Transverse colon (tissue), 4 donors: ENCODE data around the gene PTPRD.

Source experiments
- EP300 ChIP-seq: sonication (generic); formaldehyde crosslinking; IDR thresholded peaks from one replicate; pipeline ENCODE4 v1.6.1; 2017; ENCODE audit warnings: antibody characterized with exemption, low read depth
- POLR2A ChIP-seq: fragments of 450-650 bp; IDR thresholded peaks from one replicate; pipeline ENCODE4 v1.6.1; 2016; ENCODE audit warnings: antibody characterized with exemption, mild to moderate bottlenecking, moderate library complexity
- POLR2AphosphoS5 ChIP-seq, 3 donors: sonication (generic); formaldehyde crosslinking; IDR thresholded peaks; one replicate each; pipeline ENCODE4 v1.6.1; 2016; ENCODE audit warnings: antibody characterized with exemption in 3 of 3
- TF ChIP-seq, protein P1 (sequence below), 5 experiments: fragments of 200-600 bp in 3 of 5; fragments of 450-650 bp in 2 of 5; sonication (generic) in 3 of 5; IDR thresholded peaks; 1 replicate in 2 of 5; 2 replicates in 3 of 5; pipeline ENCODE4 v1.5.1; 2016 to 2017; ENCODE audit warnings: antibody characterized with exemption in 5 of 5, inconsistent platforms in 3 of 5, mild to moderate bottlenecking in 2 of 5, moderate library complexity in 1 of 5

DNA sequence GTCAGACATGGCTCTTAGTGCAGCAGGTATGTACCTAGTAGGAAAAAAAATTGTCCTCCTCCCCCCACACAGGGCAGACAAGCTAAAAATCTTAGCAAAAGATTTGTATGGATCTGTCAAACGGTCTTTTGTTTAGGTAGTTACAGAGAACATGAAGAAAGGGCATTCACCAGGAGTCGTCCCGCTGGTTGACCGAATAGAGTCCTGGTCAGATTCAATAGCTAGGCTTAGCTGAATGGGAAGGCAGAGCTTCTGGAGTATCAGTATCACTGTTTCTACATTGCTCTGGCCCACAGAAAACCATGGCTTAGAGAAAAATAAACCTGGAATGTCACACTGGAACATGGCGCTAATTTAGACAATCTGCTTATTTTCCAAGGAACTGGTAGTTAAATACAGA is 642.3 kb downstream of the PTPRD start:
- TF ChIP-seq, protein P1, sequence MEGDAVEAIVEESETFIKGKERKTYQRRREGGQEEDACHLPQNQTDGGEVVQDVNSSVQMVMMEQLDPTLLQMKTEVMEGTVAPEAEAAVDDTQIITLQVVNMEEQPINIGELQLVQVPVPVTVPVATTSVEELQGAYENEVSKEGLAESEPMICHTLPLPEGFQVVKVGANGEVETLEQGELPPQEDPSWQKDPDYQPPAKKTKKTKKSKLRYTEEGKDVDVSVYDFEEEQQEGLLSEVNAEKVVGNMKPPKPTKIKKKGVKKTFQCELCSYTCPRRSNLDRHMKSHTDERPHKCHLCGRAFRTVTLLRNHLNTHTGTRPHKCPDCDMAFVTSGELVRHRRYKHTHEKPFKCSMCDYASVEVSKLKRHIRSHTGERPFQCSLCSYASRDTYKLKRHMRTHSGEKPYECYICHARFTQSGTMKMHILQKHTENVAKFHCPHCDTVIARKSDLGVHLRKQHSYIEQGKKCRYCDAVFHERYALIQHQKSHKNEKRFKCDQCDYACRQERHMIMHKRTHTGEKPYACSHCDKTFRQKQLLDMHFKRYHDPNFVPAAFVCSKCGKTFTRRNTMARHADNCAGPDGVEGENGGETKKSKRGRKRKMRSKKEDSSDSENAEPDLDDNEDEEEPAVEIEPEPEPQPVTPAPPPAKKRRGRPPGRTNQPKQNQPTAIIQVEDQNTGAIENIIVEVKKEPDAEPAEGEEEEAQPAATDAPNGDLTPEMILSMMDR (IDR thresholded peaks at IDR 0.05), result no peak
- TF ChIP-seq POLR2AphosphoS5 (IDR thresholded peaks at IDR 0.05) (no peak), POLR2A (no peak), EP300 (no peak)
